Right lobe of liver (tissue), 4 donors: ENCODE data around the gene CHI3L1.

Experiments
- POLR2A ChIP-seq: fragments of 450-650 bp; IDR thresholded peaks from one replicate; pipeline ENCODE4 v1.6.1; 2017; ENCODE audit warnings: antibody characterized with exemption, mild to moderate bottlenecking
- TF ChIP-seq, protein P1 (sequence below), 4 donors: fragments of 200-600 bp in 3 of 4; fragments of 450-650 bp in 1 of 4; IDR thresholded peaks; one replicate each; pipeline versions ENCODE4 v1.5.1 to v1.8.0; 2016 to 2022; ENCODE audit warnings: antibody characterized with exemption in 4 of 4, mild to moderate bottlenecking in 2 of 4
- donor health status: DM: no; HTN: no; CAD: no.
- donor health status: DM: no; HTN: no; CAD: no.
- donor health status: DM: no; HTN: yes; CAD: no.

DNA sequence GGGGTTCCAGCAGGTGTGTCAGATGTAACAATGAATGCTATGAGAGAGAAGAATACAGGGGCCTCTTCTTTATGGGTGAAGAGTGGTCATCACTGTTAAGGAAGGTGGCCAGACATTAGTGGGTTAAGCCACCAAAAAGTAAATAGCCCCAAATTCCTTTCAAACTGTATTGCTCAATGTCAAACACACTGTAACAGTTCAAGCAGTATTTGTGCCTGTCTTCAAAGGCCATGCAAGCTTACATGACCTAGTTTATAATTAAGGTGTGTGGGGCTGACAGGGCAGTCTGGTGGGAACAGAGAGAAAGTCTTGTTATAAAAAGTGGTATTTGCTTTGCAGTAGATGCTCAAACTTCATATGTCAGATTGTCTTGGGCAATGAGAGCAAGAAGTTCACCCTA is 24.5 kb upstream of the CHI3L1 start:
- TF ChIP-seq, protein P1, sequence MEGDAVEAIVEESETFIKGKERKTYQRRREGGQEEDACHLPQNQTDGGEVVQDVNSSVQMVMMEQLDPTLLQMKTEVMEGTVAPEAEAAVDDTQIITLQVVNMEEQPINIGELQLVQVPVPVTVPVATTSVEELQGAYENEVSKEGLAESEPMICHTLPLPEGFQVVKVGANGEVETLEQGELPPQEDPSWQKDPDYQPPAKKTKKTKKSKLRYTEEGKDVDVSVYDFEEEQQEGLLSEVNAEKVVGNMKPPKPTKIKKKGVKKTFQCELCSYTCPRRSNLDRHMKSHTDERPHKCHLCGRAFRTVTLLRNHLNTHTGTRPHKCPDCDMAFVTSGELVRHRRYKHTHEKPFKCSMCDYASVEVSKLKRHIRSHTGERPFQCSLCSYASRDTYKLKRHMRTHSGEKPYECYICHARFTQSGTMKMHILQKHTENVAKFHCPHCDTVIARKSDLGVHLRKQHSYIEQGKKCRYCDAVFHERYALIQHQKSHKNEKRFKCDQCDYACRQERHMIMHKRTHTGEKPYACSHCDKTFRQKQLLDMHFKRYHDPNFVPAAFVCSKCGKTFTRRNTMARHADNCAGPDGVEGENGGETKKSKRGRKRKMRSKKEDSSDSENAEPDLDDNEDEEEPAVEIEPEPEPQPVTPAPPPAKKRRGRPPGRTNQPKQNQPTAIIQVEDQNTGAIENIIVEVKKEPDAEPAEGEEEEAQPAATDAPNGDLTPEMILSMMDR (IDR thresholded peaks at IDR 0.05) = no peak
- TF ChIP-seq POLR2A = no peak
